Choroid plexus epithelial cell (primary cell): ENCODE results near the gene SLC16A3.
A peak's percentile ranks its signal among the peaks of the same experiment; 100 is the strongest.

Experiments used
- DNase-seq: peaks from one replicate; pipeline ENCODE4 v3.0.0-alpha.2; 2010; ENCODE audit warnings: low read depth
- H3K4me3 ChIP-seq: 2 replicates; pipeline ENCODE4 v1.5.1; 2011; ENCODE audit warnings: low read depth, mild to moderate bottlenecking, control low read depth, low read length, moderate library complexity
- CTCF ChIP-seq: conservative IDR thresholded peaks from 2 replicates; pipeline ENCODE4 v1.5.1; 2011; ENCODE audit warnings: low read depth, mild to moderate bottlenecking, control low read depth, inconsistent platforms, low read length, moderate library complexity

SLC16A3 gene

GRCh38 chr17:82225368-82226029, 3.3 kb upstream of the SLC16A3 start:
- TF ChIP-seq CTCF = no peak
- DNase-seq = no peak
- H3K4me3 ChIP-seq = no peak overlapping the region

GRCh38 chr17:82226146-82226808, 2.6 kb upstream of the SLC16A3 start:
- H3K4me3 ChIP-seq = no peak overlapping the region
- no peak for DNase-seq
- no peak for TF ChIP-seq CTCF

- no peak for TF ChIP-seq CTCF
- DNase-seq = no peak
- no peak overlapping the region for H3K4me3 ChIP-seq
These were observed 1.8 kb upstream of the SLC16A3 start for GRCh38 chr17:82226809-82227628.

- H3K4me3 ChIP-seq = peak overlapping the region; percentile 68
- no peak for TF ChIP-seq CTCF
- DNase-seq = no peak
These were observed 1.1 kb upstream of the SLC16A3 start for GRCh38 chr17:82227629-82228277.

- H3K4me3 ChIP-seq = peak overlapping the region; percentile 68
- DNase-seq = no peak
- no peak for TF ChIP-seq CTCF
These were observed 482 bp upstream of the SLC16A3 start for GRCh38 chr17:82228278-82228841.

- H3K4me3 ChIP-seq = peak overlapping the region; percentile 68
- DNase-seq = no peak
- TF ChIP-seq CTCF = no peak
These were observed 1.1 kb downstream of the SLC16A3 start for GRCh38 chr17:82229698-82230608.
